GM23338 (cell line): ENCODE measurements around the gene SERPINA6. TPM values are rescaled to one million over a fixed set of nuclear protein-coding genes. Genes with fewer than 3 reads are reported as not detected.

Source experiments
- ATAC-seq: fragments of 200-7000 bp; cut with Tn5 transposase; 3 replicates; pipeline ENCODE4 v1.9.1; 2020
- DNase-seq: peaks from one replicate; pipeline ENCODE4 v3.0.0-alpha.2; 2015; ENCODE audit warnings: low spot score
- H2AFZ ChIP-seq: fragments of 200-600 bp; sonication (generic); 2 replicates; pipeline ENCODE4 v1.8.0; 2016; ENCODE audit warnings: antibody characterized with exemption, mild to moderate bottlenecking, moderate library complexity
- H3F3A ChIP-seq: fragments of 200-600 bp; sonication (generic); replicated peaks from 2 replicates; pipeline ENCODE4 v1.8.0; 2017; ENCODE audit warnings: antibody characterized with exemption, mixed run types, low read depth
- H3K27ac ChIP-seq: fragments of 200-600 bp; sonication (generic); 2 replicates; pipeline ENCODE4 v1.6.1; 2016; ENCODE audit warnings: low read depth
- H3K27me3 ChIP-seq: fragments of 200-600 bp; sonication (generic); 2 replicates; pipeline ENCODE4 v1.8.0; 2016; ENCODE audit warnings: mild to moderate bottlenecking, mixed run types, moderate library complexity; ENCODE audit not compliant: insufficient read depth
- H3K36me3 ChIP-seq: fragments of 200-600 bp; sonication (generic); 2 replicates; pipeline ENCODE4 v1.8.0; 2016; ENCODE audit warnings: mild to moderate bottlenecking; ENCODE audit not compliant: insufficient read depth
- H3K4me1 ChIP-seq: fragments of 200-600 bp; sonication (generic); 2 replicates; pipeline ENCODE4 v1.8.0; 2016; ENCODE audit warnings: mild to moderate bottlenecking, moderate library complexity; ENCODE audit not compliant: insufficient read depth
- H3K4me2 ChIP-seq: fragments of 200-600 bp; sonication (generic); 2 replicates; pipeline ENCODE4 v1.7.1; 2017; ENCODE audit warnings: mixed run types
- H3K4me3 ChIP-seq: fragments of 200-600 bp; sonication (generic); 2 replicates; pipeline ENCODE4 v1.6.1; 2016; ENCODE audit warnings: mixed run types
- H3K79me2 ChIP-seq: fragments of 200-600 bp; sonication (generic); replicated peaks from 2 replicates; pipeline ENCODE4 v1.8.0; 2017; ENCODE audit warnings: mild to moderate bottlenecking; ENCODE audit not compliant: insufficient read depth
- H3K9me2 ChIP-seq: fragments of 200-600 bp; sonication (generic); 2 replicates; pipeline ENCODE4 v1.8.0; 2017; ENCODE audit not compliant: insufficient read depth
- H4K20me1 ChIP-seq: fragments of 200-600 bp; sonication (generic); replicated peaks from 2 replicates; pipeline ENCODE4 v1.8.0; 2017; ENCODE audit warnings: mild to moderate bottlenecking; ENCODE audit not compliant: insufficient read depth
- H3K27ac Mint-ChIP-seq: 2 replicates; pipeline ENCODE4 v1.8.0; 2020; ENCODE audit warnings: inconsistent platforms, mild to moderate bottlenecking, moderate library complexity, mixed read lengths
- H3K27me3 Mint-ChIP-seq: 3 replicates; pipeline ENCODE4 v1.8.0; 2022; ENCODE audit warnings: low read depth, mild to moderate bottlenecking, moderate library complexity, mixed read lengths, inconsistent platforms; ENCODE audit not compliant: insufficient read depth, poor library complexity
- H3K36me3 Mint-ChIP-seq: 3 replicates; pipeline ENCODE4 v1.8.0; 2021; ENCODE audit warnings: low read depth, mild to moderate bottlenecking, inconsistent platforms, moderate library complexity, mixed read lengths
- H3K4me1 Mint-ChIP-seq: 3 replicates; pipeline ENCODE4 v1.8.0; 2020; ENCODE audit warnings: mild to moderate bottlenecking, inconsistent platforms, mixed read lengths
- H3K4me3 Mint-ChIP-seq: 3 replicates; pipeline ENCODE4 v1.8.0; 2021; ENCODE audit warnings: moderate library complexity, mild to moderate bottlenecking, inconsistent platforms, mixed read lengths
- H3K9me3 Mint-ChIP-seq: 3 replicates; pipeline ENCODE4 v1.8.0; 2020; ENCODE audit warnings: moderate library complexity, mild to moderate bottlenecking, inconsistent platforms, mixed read lengths
- CREB1 ChIP-seq: fragments of 250-450 bp; sonication (Bioruptor Pico); IDR thresholded peaks from 2 replicates; pipeline ENCODE4 v1.5.0; 2020; ENCODE audit warnings: low read depth, mild to moderate bottlenecking, moderate library complexity
- EZH2 ChIP-seq: fragments of 200-600 bp; sonication (generic); IDR thresholded peaks from one replicate; pipeline ENCODE4 v1.8.0; 2017; ENCODE audit warnings: antibody characterized with exemption, mild to moderate bottlenecking, low read depth; ENCODE audit not compliant: unreplicated experiment
- JUNB ChIP-seq: IDR thresholded peaks from one replicate; pipeline ENCODE4 v1.6.1; 2016; ENCODE audit warnings: antibody characterized with exemption; ENCODE audit not compliant: unreplicated experiment
- NANOG ChIP-seq: IDR thresholded peaks from 2 replicates; pipeline ENCODE4 v1.6.1; 2016; ENCODE audit warnings: antibody characterized with exemption, borderline replicate concordance
- POLR2AphosphoS5 ChIP-seq: IDR thresholded peaks from 2 replicates; pipeline ENCODE4 v1.6.1; 2016; ENCODE audit warnings: antibody characterized with exemption, low read depth
- STAT1 ChIP-seq: IDR thresholded peaks from one replicate; pipeline ENCODE4 v1.6.1; 2016; ENCODE audit warnings: antibody characterized with exemption; ENCODE audit not compliant: unreplicated experiment
- polyA plus RNA-seq: library from polyadenylated mRNA; unstranded; fragments of >200 nt; fragmentation: Nextera tagmentation; extraction: Ambion mirVana; gene quantifications from 2 replicates; pipeline ENCODE4 v1.2.1, GENCODE V29; 2016
- total RNA-seq: library from RNA; depleted of rRNA; stranded (reverse); fragments of >200 nt; shearing (Covaris generic); gene quantifications from 2 replicates; pipeline ENCODE4 v1.2.3, GENCODE V29; 2014
- TF ChIP-seq, protein P1 (sequence below): fragments of 250-450 bp; sonication (Bioruptor Pico); IDR thresholded peaks from 2 replicates; pipeline ENCODE4 v1.5.0; 2020; ENCODE audit warnings: mild to moderate bottlenecking, moderate library complexity
- TF ChIP-seq, protein P2 (sequence below), 2 experiments: fragments of 200-600 bp in 1 of 2; sonication (generic) in 1 of 2; conservative IDR thresholded peaks; 2 replicates each; pipeline versions ENCODE4 v1.5.1 to v1.6.1; 2016 to 2017; ENCODE audit warnings: antibody characterized with exemption in 2 of 2, low read depth in 2 of 2, mild to moderate bottlenecking in 2 of 2, moderate library complexity in 1 of 2

Gene SERPINA6
- total and polyA plus RNA-seq, 2 experiments from 2014 or later = not detected

DNA sequence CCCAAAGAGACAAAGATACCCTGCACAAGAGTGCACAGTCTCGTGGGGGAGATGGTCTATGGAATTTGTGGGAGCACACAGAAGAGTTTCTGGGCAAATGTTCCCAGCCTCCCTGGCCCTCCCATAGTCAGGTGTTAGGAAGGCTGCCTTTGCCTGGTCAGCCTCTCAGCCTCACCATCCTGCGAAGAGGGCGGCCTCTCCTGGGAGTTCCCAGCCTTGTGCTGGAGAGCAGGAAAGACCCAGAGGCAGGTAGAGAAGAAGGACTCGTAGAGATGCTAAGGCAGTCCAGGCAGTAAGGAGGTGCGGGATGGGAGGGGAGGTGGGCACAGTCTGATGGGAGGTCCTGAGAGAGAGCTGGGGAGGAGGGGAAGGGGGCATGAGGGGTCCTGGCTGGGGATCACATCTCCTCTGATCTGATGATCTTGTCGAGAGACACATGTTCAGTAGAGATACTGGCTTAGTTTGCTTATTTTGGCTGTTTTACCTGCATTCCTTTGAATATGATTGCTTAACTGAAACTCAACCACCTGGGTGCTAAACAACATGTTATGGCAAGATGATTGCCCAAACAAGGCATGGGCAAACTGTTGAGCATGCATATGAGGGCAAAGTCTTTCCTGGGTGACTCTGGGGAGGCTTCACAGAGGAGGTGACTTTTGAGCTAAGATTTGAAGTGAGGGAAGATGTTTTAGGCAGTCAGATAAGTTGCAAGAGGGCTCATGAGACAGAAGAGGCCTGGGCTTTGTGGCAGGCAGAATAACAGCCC is 10.5 kb downstream of the SERPINA6 start (continued):
- TF ChIP-seq, protein P1, sequence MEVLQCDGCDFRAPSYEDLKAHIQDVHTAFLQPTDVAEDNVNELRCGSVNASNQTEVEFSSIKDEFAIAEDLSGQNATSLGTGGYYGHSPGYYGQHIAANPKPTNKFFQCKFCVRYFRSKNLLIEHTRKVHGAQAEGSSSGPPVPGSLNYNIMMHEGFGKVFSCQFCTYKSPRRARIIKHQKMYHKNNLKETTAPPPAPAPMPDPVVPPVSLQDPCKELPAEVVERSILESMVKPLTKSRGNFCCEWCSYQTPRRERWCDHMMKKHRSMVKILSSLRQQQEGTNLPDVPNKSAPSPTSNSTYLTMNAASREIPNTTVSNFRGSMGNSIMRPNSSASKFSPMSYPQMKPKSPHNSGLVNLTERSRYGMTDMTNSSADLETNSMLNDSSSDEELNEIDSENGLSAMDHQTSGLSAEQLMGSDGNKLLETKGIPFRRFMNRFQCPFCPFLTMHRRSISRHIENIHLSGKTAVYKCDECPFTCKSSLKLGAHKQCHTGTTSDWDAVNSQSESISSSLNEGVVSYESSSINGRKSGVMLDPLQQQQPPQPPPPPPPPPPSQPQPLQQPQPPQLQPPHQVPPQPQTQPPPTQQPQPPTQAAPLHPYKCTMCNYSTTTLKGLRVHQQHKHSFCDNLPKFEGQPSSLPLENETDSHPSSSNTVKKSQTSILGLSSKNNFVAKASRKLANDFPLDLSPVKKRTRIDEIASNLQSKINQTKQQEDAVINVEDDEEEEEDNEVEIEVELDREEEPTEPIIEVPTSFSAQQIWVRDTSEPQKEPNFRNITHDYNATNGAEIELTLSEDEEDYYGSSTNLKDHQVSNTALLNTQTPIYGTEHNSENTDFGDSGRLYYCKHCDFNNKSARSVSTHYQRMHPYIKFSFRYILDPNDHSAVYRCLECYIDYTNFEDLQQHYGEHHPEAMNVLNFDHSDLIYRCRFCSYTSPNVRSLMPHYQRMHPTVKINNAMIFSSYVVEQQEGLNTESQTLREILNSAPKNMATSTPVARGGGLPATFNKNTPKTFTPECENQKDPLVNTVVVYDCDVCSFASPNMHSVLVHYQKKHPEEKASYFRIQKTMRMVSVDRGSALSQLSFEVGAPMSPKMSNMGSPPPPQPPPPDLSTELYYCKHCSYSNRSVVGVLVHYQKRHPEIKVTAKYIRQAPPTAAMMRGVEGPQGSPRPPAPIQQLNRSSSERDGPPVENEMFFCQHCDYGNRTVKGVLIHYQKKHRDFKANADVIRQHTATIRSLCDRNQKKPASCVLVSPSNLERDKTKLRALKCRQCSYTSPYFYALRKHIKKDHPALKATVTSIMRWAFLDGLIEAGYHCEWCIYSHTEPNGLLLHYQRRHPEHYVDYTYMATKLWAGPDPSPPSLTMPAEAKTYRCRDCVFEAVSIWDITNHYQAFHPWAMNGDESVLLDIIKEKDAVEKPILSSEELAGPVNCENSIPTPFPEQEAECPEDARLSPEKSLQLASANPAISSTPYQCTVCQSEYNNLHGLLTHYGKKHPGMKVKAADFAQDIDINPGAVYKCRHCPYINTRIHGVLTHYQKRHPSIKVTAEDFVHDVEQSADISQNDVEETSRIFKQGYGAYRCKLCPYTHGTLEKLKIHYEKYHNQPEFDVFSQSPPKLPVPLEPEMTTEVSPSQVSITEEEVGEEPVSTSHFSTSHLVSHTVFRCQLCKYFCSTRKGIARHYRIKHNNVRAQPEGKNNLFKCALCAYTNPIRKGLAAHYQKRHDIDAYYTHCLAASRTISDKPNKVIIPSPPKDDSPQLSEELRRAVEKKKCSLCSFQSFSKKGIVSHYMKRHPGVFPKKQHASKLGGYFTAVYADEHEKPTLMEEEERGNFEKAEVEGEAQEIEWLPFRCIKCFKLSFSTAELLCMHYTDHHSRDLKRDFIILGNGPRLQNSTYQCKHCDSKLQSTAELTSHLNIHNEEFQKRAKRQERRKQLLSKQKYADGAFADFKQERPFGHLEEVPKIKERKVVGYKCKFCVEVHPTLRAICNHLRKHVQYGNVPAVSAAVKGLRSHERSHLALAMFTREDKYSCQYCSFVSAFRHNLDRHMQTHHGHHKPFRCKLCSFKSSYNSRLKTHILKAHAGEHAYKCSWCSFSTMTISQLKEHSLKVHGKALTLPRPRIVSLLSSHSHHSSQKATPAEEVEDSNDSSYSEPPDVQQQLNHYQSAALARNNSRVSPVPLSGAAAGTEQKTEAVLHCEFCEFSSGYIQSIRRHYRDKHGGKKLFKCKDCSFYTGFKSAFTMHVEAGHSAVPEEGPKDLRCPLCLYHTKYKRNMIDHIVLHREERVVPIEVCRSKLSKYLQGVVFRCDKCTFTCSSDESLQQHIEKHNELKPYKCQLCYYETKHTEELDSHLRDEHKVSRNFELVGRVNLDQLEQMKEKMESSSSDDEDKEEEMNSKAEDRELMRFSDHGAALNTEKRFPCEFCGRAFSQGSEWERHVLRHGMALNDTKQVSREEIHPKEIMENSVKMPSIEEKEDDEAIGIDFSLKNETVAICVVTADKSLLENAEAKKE (CRISPR knock-in tag) = no peak
- TF ChIP-seq, protein P2, sequence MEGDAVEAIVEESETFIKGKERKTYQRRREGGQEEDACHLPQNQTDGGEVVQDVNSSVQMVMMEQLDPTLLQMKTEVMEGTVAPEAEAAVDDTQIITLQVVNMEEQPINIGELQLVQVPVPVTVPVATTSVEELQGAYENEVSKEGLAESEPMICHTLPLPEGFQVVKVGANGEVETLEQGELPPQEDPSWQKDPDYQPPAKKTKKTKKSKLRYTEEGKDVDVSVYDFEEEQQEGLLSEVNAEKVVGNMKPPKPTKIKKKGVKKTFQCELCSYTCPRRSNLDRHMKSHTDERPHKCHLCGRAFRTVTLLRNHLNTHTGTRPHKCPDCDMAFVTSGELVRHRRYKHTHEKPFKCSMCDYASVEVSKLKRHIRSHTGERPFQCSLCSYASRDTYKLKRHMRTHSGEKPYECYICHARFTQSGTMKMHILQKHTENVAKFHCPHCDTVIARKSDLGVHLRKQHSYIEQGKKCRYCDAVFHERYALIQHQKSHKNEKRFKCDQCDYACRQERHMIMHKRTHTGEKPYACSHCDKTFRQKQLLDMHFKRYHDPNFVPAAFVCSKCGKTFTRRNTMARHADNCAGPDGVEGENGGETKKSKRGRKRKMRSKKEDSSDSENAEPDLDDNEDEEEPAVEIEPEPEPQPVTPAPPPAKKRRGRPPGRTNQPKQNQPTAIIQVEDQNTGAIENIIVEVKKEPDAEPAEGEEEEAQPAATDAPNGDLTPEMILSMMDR (conservative IDR thresholded peaks at IDR 0.05; ENCODE audit: low read depth in 2 of 2) = no peak
- TF ChIP-seq JUNB (no peak), EZH2 (no peak), STAT1 (no peak), CREB1 (CRISPR knock-in tag) (no peak), NANOG (no peak)

- H3K9me3 Mint-ChIP-seq = peaks cover 21% of the 10 kb centered on the region
- H3K4me1 ChIP-seq = no peaks in the 10 kb centered on the region
- H2AFZ ChIP-seq = no peak overlapping the region
- no peaks in the 10 kb centered on the region for H3K36me3 ChIP-seq
- H3K27me3 Mint-ChIP-seq = peaks cover 7% of the 10 kb centered on the region
- no peaks in the 10 kb centered on the region for H3K9me2 ChIP-seq
- no peaks in the 10 kb centered on the region for H3F3A ChIP-seq
- no peaks in the 10 kb centered on the region for H3K4me1 Mint-ChIP-seq
- no peaks in the 10 kb centered on the region for H4K20me1 ChIP-seq
- H3K36me3 Mint-ChIP-seq = peaks cover 10% of the 10 kb centered on the region
- no peak overlapping the region for H3K27ac ChIP-seq
- no peak overlapping the region for H3K4me3 ChIP-seq
- no peak overlapping the region for H3K4me2 ChIP-seq
- H3K79me2 ChIP-seq = no peaks in the 10 kb centered on the region
- H3K27me3 ChIP-seq = no peaks in the 10 kb centered on the region
- H3K27ac Mint-ChIP-seq = no peak overlapping the region
- no peak for ATAC-seq
- H3K4me3 Mint-ChIP-seq = no peak overlapping the region
- no peak for DNase-seq
- TF ChIP-seq, protein P1 (CRISPR knock-in tag) = no peak
- no peak for TF ChIP-seq POLR2AphosphoS5
These were observed 12.9 kb downstream of the SERPINA6 start for GRCh38 chr14:94310248-94310647.
